OCI-LY1 (cell line): ENCODE results near the gene AOC3.

Experiments used
- EZH2 ChIP-seq: fragments of 200-600 bp; sonication (generic), shearing (Covaris generic); IDR thresholded peaks from 2 replicates; pipeline ENCODE4 v1.8.0; 2017; ENCODE audit warnings: borderline replicate concordance, mixed run types, mild to moderate bottlenecking, antibody characterized with exemption, low read length, moderate library complexity, mixed read lengths
- TF ChIP-seq, protein P1 (sequence below): fragments of 200-600 bp; sonication (generic), shearing (Covaris generic); IDR thresholded peaks from 2 replicates; pipeline ENCODE4 v1.5.1; 2017; ENCODE audit warnings: mild to moderate bottlenecking, antibody characterized with exemption, low read length, moderate library complexity, mixed read lengths

DNA sequence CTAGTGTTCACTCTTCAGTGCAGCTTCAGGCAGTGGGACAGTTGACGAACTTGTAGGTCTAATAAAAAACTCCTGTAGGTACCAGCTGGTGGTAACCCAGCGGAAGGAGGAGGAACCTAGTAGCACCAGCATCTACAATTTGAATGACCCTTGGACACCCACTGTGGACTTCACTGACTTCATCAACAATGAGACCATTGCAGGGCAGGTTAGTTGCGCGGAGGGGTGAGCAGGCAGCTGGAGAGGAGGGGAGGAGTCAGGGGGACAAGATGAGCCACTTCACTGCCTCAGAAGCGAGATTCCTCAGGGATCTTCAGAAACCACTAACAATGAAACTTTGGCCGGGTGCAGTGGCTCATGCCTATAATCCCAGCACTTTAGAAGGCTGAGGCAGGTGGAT lies 22.3 kb downstream of the AOC3 start:
- TF ChIP-seq, protein P1, sequence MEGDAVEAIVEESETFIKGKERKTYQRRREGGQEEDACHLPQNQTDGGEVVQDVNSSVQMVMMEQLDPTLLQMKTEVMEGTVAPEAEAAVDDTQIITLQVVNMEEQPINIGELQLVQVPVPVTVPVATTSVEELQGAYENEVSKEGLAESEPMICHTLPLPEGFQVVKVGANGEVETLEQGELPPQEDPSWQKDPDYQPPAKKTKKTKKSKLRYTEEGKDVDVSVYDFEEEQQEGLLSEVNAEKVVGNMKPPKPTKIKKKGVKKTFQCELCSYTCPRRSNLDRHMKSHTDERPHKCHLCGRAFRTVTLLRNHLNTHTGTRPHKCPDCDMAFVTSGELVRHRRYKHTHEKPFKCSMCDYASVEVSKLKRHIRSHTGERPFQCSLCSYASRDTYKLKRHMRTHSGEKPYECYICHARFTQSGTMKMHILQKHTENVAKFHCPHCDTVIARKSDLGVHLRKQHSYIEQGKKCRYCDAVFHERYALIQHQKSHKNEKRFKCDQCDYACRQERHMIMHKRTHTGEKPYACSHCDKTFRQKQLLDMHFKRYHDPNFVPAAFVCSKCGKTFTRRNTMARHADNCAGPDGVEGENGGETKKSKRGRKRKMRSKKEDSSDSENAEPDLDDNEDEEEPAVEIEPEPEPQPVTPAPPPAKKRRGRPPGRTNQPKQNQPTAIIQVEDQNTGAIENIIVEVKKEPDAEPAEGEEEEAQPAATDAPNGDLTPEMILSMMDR, result no peak
- no peak for TF ChIP-seq EZH2
